ENCODE measurements around the gene RNF220. TPM values are rescaled to one million over a fixed set of nuclear protein-coding genes. Genes with fewer than 3 reads are reported as not detected.

Gene RNF220
- total and polyA plus RNA-seq, 9 of the 15 experiments (the other 6 are each of a cell fraction or from before 2014, with no cell fraction given) = 5.1 to 117 (median 66.9) TPM

GRCh38 chr1:44660176-44660575 lies 255.1 kb downstream of the RNF220 start:
- TF ChIP-seq HOXB6 (CRISPR knock-in tag; IDR thresholded peaks at IDR 0.05; ENCODE audit: borderline replicate concordance) (no peak), ZNF23 (CRISPR knock-in tag; IDR thresholded peaks at IDR 0.05) (no peak), CHD1 (IDR thresholded peaks at IDR 0.05; ENCODE audit: low read length) (no peak), PURB (CRISPR knock-in tag; IDR thresholded peaks at IDR 0.05; ENCODE audit: low read depth) (no peak), KHSRP (IDR thresholded peaks at IDR 0.05) (no peak)
- Histone ChIP-seq H3K4me1 (replicated peaks in 1 of 2; ENCODE audit: control insufficient read depth in 2 of 2, insufficient read depth in 2 of 2, low read length in 2 of 2) (peaks cover 0 to 10% of the 10 kb centered on the region in 2 experiments; a peak in 2 of 5 replicates), H4K20me1 (replicated peaks; ENCODE audit: control insufficient read depth, insufficient read depth, low read length) (0 out of 2 replicates have a peak, but pooled peaks cover 4% of the 10 kb centered on the region), H3K27me3 (ENCODE audit: control insufficient read depth in 2 of 2, insufficient read depth in 2 of 2, low read length in 2 of 2) (peaks cover 0 to 8% of the 10 kb centered on the region in 2 experiments; a peak in 1 of 5 replicates), H3K79me2 (ENCODE audit: control insufficient read depth, insufficient read depth, low read length) (no peaks in the 10 kb centered on the region), H3K9me1 (ENCODE audit: control insufficient read depth, insufficient read depth, low read length) (no peaks in the 10 kb centered on the region), H2AFZ (ENCODE audit: low read depth, low read length) (no peak overlapping the region), H3K9me3 (replicated peaks; ENCODE audit: control insufficient read depth, insufficient read depth, low read depth, low read length) (no peaks in the 10 kb centered on the region), H3K4me2 (ENCODE audit: insufficient read depth, low read length) (no peak overlapping the region), H3K27ac (ENCODE audit: extremely low read depth, low read depth, low read length) (no peak overlapping the region), H3K4me3 (no peak overlapping the region), H3K9ac (ENCODE audit: insufficient read depth in 1 of 2, low read depth in 2 of 2, low read length in 2 of 2) (peak overlapping the region in 1 of 2 experiments; percentile 37; a peak in 1 of 4 replicates), H3K36me3 (ENCODE audit: control insufficient read depth, insufficient read depth, low read length) (no peaks in the 10 kb centered on the region)
- WGBS (ENCODE audit: insufficient coverage, low coverage, missing lambda C conversion rate) = 27% methylated on average over 9 of the region's 9 CpGs
- BruUV-seq (replicated peaks) = no TSS peak
- DNase-seq (ENCODE audit: extremely low read depth in 1 of 4, low spot score in 3 of 4) (no peak), FAIRE-seq (no peak), ATAC-seq (no peak)
- ChIA-PET CTCF (ENCODE audit: low intra/inter-chr PET ratio) (no interaction called here), POLR2A (interaction anchor here (0.6 to 0.8 kb wide), 3 partner anchors 28 to 133 kb away, joined by 3 read pairs; no protein-coding TSS in a partner anchor)
- in situ Hi-C loops (cut with MboI) (no loop called here), intact Hi-C loops (cut with micrococcal nuclease) (no loop called here)

Data from K562 (cell line).